DND-41 (cell line): Measurements from ENCODE around the gene ANAPC15.
"Not testable (repeated sequence)": the region's sequence is repeated elsewhere in the genome, so short reads cannot be mapped to it uniquely, and the experiment has no call there.

Experiments used
- ATAC-seq: fragments of 200-7000 bp; cut with Tn5 transposase; 3 replicates; pipeline ENCODE4 v1.9.1; 2021; ENCODE audit warnings: low read depth; ENCODE audit not compliant: insufficient read depth
- DNase-seq: peaks from one replicate; pipeline ENCODE4 v3.0.0-alpha.2; 2020
- H2AFZ ChIP-seq: 2 replicates; pipeline ENCODE4 v1.6.0; 2012; ENCODE audit warnings: low read depth, low read length
- H3K27ac ChIP-seq: 2 replicates; pipeline ENCODE4 v1.5.1; 2012; ENCODE audit warnings: low read length, inconsistent platforms
- H3K27me3 ChIP-seq: fragments of 200-600 bp; sonication (generic); 2 replicates; pipeline ENCODE4 v1.6.0; 2012; ENCODE audit warnings: low read length, mild to moderate bottlenecking, inconsistent platforms; ENCODE audit not compliant: insufficient read depth, poor library complexity
- H3K36me3 ChIP-seq: 2 replicates; pipeline ENCODE4 v1.5.1; 2012; ENCODE audit warnings: low read length, inconsistent platforms; ENCODE audit not compliant: insufficient read depth
- H3K4me1 ChIP-seq: 2 replicates; pipeline ENCODE4 v1.5.1; 2012; ENCODE audit warnings: mild to moderate bottlenecking, low read length; ENCODE audit not compliant: insufficient read depth
- H3K4me2 ChIP-seq: 2 replicates; pipeline ENCODE4 v1.6.0; 2012; ENCODE audit warnings: mild to moderate bottlenecking, moderate library complexity, low read length, inconsistent platforms; ENCODE audit not compliant: insufficient read depth
- H3K4me3 ChIP-seq, 2 experiments: fragments of 200-600 bp in 1 of 2; shearing (Covaris generic) in 1 of 2; 2 replicates each; pipeline ENCODE4 v1.5.1; 2012 to 2016; ENCODE audit warnings: inconsistent platforms in 2 of 2, low read length in 2 of 2, mild to moderate bottlenecking in 2 of 2, low read depth in 1 of 2, moderate library complexity in 1 of 2
- H3K79me2 ChIP-seq: 2 replicates; pipeline ENCODE4 v1.6.0; 2012; ENCODE audit warnings: low read length, inconsistent platforms; ENCODE audit not compliant: insufficient read depth
- H3K9ac ChIP-seq: 2 replicates; pipeline ENCODE4 v1.6.0; 2012; ENCODE audit warnings: low read depth, mild to moderate bottlenecking, inconsistent platforms, low read length, moderate library complexity
- H3K9me3 ChIP-seq: 2 replicates; pipeline ENCODE4 v1.5.1; 2012; ENCODE audit warnings: low read length, moderate library complexity, mild to moderate bottlenecking, inconsistent platforms; ENCODE audit not compliant: insufficient read depth, severe bottlenecking
- H4K20me1 ChIP-seq: 2 replicates; pipeline ENCODE4 v1.6.0; 2012; ENCODE audit warnings: low read length; ENCODE audit not compliant: insufficient read depth
- EZH2 ChIP-seq: IDR thresholded peaks from 3 replicates; pipeline ENCODE4 v1.6.1; 2012; ENCODE audit warnings: borderline replicate concordance, low read depth, mild to moderate bottlenecking, moderate library complexity, low read length, inconsistent platforms; ENCODE audit not compliant: severe bottlenecking
- TF ChIP-seq, protein P1 (sequence below): IDR thresholded peaks from 2 replicates; pipeline ENCODE4 v1.5.1; 2012; ENCODE audit warnings: borderline replicate concordance, low read length, moderate library complexity, mild to moderate bottlenecking; ENCODE audit not compliant: poor library complexity, severe bottlenecking; ENCODE audit errors: extremely low read depth

Gene ANAPC15

DNA sequence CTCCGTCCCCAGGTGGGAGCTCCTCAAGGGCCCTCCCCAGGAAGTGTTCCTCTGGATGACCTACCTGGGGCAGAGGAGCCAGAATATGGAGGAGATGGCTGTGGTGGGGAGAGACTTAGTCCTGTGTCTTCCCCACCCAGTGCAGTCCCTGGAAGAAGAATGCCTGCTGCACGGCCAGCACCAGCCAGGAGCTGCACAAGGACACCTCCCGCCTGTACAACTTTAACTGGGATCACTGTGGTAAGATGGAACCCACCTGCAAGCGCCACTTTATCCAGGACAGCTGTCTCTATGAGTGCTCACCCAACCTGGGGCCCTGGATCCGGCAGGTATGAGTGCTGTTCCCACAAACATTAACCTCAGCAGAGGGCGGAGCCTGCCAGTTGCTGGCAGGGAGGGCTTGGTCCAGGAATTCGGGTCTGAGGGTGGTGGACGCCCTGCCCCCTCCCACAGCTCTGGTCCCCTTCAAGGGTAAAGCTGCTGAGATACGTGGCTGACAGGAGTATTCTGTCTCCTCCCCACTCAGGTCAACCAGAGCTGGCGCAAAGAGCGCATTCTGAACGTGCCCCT is 26.4 kb upstream of the ANAPC15 start:
- peaks cover 2% of the 10 kb centered on the region; the same call in 1 of the 2 replicates for H3K4me1 ChIP-seq
- H3K4me2 ChIP-seq: no peak overlapping the region
- H3K27me3 ChIP-seq: peaks cover 5% of the 10 kb centered on the region
- H2AFZ ChIP-seq: no peak overlapping the region
- no peaks in the 10 kb centered on the region for H3K79me2 ChIP-seq
- H4K20me1 ChIP-seq: no peaks in the 10 kb centered on the region
- no peaks in the 10 kb centered on the region for H3K9me3 ChIP-seq
- TF ChIP-seq, protein P1, sequence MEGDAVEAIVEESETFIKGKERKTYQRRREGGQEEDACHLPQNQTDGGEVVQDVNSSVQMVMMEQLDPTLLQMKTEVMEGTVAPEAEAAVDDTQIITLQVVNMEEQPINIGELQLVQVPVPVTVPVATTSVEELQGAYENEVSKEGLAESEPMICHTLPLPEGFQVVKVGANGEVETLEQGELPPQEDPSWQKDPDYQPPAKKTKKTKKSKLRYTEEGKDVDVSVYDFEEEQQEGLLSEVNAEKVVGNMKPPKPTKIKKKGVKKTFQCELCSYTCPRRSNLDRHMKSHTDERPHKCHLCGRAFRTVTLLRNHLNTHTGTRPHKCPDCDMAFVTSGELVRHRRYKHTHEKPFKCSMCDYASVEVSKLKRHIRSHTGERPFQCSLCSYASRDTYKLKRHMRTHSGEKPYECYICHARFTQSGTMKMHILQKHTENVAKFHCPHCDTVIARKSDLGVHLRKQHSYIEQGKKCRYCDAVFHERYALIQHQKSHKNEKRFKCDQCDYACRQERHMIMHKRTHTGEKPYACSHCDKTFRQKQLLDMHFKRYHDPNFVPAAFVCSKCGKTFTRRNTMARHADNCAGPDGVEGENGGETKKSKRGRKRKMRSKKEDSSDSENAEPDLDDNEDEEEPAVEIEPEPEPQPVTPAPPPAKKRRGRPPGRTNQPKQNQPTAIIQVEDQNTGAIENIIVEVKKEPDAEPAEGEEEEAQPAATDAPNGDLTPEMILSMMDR: no peak
- TF ChIP-seq EZH2: no peak
- no peak overlapping the region for H3K9ac ChIP-seq
- DNase-seq: no peak
- no peak overlapping the region for H3K27ac ChIP-seq
- H3K36me3 ChIP-seq: no peaks in the 10 kb centered on the region
- no peak for ATAC-seq
- H3K4me3 ChIP-seq: no peak overlapping the region

DNA sequence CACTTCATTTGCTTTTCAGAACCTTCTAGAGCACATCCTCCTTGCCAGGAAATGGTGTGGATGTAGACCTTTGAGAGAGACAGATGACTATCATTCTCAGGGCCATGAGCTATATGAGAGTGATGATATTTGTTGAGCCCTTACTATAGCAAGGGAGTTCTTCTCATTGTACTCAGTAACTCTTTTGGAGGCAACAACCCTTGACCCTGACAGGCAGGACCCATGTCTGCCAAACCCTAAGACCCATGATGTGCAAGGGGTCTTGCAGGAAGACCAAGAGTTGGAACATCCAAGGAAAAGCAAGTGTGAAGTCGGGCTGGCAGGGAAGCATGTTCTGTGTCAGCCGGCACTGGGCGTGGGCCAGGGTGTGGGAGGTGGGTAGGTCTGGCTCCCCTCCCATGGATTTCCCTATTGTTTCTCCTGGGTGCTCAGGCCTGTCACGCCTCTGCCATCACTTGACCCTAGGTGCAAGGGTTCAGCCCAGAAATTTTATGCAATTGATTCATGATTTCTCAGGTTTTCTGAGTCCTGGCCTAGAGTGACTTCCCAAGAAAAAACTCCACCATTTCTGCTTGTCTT is 24.3 kb upstream of the ANAPC15 start:
- TF ChIP-seq, protein P1: no peak
- TF ChIP-seq EZH2: no peak
- no peak for ATAC-seq
- no peaks in the 10 kb centered on the region for H3K4me1 ChIP-seq
- no peaks in the 10 kb centered on the region for H3K79me2 ChIP-seq
- no peaks in the 10 kb centered on the region for H3K9me3 ChIP-seq
- no peak for DNase-seq
- H3K27me3 ChIP-seq: peaks cover 5% of the 10 kb centered on the region
- no peak overlapping the region for H3K4me2 ChIP-seq
- no peak overlapping the region for H3K4me3 ChIP-seq
- no peak overlapping the region for H3K27ac ChIP-seq
- H2AFZ ChIP-seq: no peak overlapping the region
- H3K36me3 ChIP-seq: no peaks in the 10 kb centered on the region
- H3K9ac ChIP-seq: no peak overlapping the region
- H4K20me1 ChIP-seq: no peaks in the 10 kb centered on the region

DNA sequence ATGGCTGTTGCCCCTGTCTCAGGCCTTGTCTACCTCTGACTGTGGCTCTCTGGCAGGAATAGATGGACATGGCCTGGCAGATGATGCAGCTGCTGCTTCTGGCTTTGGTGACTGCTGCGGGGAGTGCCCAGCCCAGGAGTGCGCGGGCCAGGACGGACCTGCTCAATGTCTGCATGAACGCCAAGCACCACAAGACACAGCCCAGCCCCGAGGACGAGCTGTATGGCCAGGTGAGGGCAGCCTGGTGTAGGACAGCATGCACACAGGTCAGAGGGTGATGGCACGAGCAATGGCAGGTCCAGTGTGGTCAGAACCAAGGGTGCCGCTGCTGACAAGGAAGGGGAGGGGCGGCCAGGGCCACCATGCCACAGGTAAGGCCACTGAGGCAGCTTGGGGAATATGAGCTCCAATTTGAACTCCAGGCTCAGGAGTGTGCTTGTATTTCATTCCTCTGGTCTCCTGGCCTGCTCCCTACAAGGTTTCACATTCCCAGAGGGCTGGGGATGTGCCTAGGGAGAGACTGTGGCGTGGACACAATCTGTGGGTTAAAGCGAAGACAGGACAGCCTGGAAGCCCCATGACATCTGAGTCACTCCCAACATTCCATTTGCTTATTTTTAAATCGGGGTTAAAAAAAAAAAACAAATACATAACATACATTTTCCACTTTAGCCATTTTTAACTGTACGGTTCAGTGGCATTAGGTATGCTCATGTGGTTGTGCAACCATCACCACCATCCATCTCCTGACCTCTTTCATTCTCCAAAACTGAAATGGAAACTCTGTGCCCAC is 23.6 kb upstream of the ANAPC15 start:
- Histone ChIP-seq H3K36me3 (no peaks in the 10 kb centered on the region), H3K27ac (no peak overlapping the region), H3K9ac (no peak overlapping the region), H3K4me1 (no peaks in the 10 kb centered on the region), H3K9me3 (no peaks in the 10 kb centered on the region), H3K79me2 (no peaks in the 10 kb centered on the region), H2AFZ (no peak overlapping the region), H3K27me3 (no peaks in the 10 kb centered on the region), H4K20me1 (no peaks in the 10 kb centered on the region), H3K4me2 (no peak overlapping the region), H3K4me3 (no peak overlapping the region)
- TF ChIP-seq EZH2: no peak
- TF ChIP-seq, protein P1: no peak
- ATAC-seq (no peak), DNase-seq (no peak)

DNA sequence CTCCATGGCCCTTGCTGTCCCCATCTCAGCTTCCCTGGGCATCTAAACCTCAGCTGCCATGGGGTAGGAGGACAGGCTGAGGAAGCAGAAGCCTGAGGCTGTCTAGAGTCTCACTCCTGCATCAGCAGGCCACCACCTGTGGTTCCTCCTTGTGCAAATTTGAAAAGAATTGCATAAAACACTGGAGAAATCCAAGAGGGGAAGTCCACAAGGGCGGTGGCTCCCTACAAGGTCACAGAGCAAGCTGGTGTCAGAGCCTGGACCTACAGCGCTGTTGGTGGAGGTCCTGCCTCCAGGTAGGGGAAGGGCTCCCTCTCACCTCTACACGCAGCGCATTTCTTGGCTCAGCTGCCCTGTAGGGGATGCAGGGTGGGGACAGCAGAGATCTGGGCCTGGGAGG is 23.0 kb upstream of the ANAPC15 start, which contains the start of gene FOLR3:
Gene FOLR3, plus strand, starts transcription at position 253 of the 400 bp plus-strand sequence. CDS start 228 bp downstream, outside the sequence.
- H3K36me3 ChIP-seq, H4K20me1 ChIP-seq, DNase-seq, H3K4me3 ChIP-seq, H3K9me3 ChIP-seq, H3K27ac ChIP-seq, H3K4me1 ChIP-seq, ATAC-seq, H3K27me3 ChIP-seq, H2AFZ ChIP-seq, H3K79me2 ChIP-seq, H3K9ac ChIP-seq, H3K4me2 ChIP-seq: not testable (repeated sequence)
